ENCODE results near the gene DYRK3.
A peak's percentile ranks its signal among the peaks of the same experiment; 100 is the strongest.

GRCh38 chr1:206608108-206608698 is 27.1 kb upstream of the DYRK3 start:
- peak in 3 of 4 experiments; percentile 9 to 51 (median 48) for TF ChIP-seq CTCF (IDR thresholded peaks at IDR 0.05)
- no peak for TF ChIP-seq POLR2AphosphoS5 (IDR thresholded peaks at IDR 0.05)
- TF ChIP-seq POLR2A (IDR thresholded peaks at IDR 0.05): no peak
- TF ChIP-seq EP300 (IDR thresholded peaks at IDR 0.05): no peak
